Neural progenitor cell (in vitro differentiated cells): ENCODE results near the gene OR6X1.

Experiments used
- CTCF ChIP-seq: fragments of 200-600 bp; sonication (generic); IDR thresholded peaks from 2 replicates; pipeline ENCODE4 v1.5.1; 2017; ENCODE audit warnings: antibody characterized with exemption, mild to moderate bottlenecking
- EZH2phosphoT487 ChIP-seq: fragments of 200-600 bp; sonication (generic); IDR thresholded peaks from 2 replicates; pipeline ENCODE4 v1.6.1; 2017; ENCODE audit warnings: antibody characterized with exemption

- TF ChIP-seq CTCF (no peak), EZH2phosphoT487 (no peak)
Observed at GRCh38 chr11:123796226-123796625, 41.9 kb upstream of the OR6X1 start.
